ENCODE results near the gene SFXN3. TPM values are rescaled to one million over a fixed set of nuclear protein-coding genes. Genes with fewer than 3 reads are reported as not detected.

The SFXN3 gene
- total RNA-seq, 3 donors from 2014 or later (not counting 1 experiment from before 2014, with no cell fraction given), result 59.7 to 74.5 (median 68.9) TPM

DNA sequence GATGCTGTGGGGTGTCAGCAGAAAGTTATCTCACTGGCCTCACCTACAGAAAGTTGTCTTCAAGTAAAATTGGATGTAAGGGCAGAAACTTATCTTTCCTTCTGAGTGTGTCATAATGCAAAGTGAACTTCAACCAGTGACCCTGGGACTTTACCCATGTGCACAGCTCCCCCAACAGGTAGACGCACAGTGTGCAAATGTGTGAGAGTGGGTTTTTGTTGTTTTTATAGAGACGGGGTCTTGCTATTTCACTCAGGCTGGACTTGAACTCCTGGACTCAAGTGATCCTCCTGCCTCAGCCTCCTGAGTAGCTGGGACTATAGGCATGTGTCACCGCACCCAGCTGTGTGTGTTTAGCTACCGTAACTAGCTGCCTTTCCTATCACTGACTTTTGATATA lies 24.4 kb downstream of the SFXN3 start:
- Mint-ChIP-seq H3K27me3 (ENCODE audit: low read depth in 2 of 2) (peaks cover 7 to 9% of the 10 kb centered on the region in 2 donors), H3K36me3 (no peaks in the 10 kb centered on the region), H3K9me3 (no peaks in the 10 kb centered on the region), H3K4me3 (no peak overlapping the region), H3K27ac (no peak overlapping the region), H3K4me1 (peaks cover 16 to 17% of the 10 kb centered on the region in 2 donors)
- Histone ChIP-seq H3K9me3 (ENCODE audit: control insufficient read depth, insufficient read depth, low read length) (no peaks in the 10 kb centered on the region), H3K36me3 (ENCODE audit: control insufficient read depth, insufficient read depth, low read length) (no peaks in the 10 kb centered on the region), H3K4me1 (ENCODE audit: control insufficient read depth, insufficient read depth, low read length) (peaks cover 9% of the 10 kb centered on the region), H3K4me3 (ENCODE audit: low read length) (no peak overlapping the region), H3K27ac (ENCODE audit: low read length) (no peak overlapping the region), H3K27me3 (ENCODE audit: control insufficient read depth, insufficient read depth, low read length) (peaks cover 6% of the 10 kb centered on the region)
- 90% methylated on average over 2 of the region's 4 CpGs for WGBS (ENCODE audit: insufficient coverage)
- TF ChIP-seq, protein P1, sequence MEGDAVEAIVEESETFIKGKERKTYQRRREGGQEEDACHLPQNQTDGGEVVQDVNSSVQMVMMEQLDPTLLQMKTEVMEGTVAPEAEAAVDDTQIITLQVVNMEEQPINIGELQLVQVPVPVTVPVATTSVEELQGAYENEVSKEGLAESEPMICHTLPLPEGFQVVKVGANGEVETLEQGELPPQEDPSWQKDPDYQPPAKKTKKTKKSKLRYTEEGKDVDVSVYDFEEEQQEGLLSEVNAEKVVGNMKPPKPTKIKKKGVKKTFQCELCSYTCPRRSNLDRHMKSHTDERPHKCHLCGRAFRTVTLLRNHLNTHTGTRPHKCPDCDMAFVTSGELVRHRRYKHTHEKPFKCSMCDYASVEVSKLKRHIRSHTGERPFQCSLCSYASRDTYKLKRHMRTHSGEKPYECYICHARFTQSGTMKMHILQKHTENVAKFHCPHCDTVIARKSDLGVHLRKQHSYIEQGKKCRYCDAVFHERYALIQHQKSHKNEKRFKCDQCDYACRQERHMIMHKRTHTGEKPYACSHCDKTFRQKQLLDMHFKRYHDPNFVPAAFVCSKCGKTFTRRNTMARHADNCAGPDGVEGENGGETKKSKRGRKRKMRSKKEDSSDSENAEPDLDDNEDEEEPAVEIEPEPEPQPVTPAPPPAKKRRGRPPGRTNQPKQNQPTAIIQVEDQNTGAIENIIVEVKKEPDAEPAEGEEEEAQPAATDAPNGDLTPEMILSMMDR (IDR thresholded peaks at IDR 0.05), result no peak
- DNase-seq (no peak), ATAC-seq (no peak)
- intact Hi-C loops (cut with micrococcal nuclease), result no loop called here

DNA sequence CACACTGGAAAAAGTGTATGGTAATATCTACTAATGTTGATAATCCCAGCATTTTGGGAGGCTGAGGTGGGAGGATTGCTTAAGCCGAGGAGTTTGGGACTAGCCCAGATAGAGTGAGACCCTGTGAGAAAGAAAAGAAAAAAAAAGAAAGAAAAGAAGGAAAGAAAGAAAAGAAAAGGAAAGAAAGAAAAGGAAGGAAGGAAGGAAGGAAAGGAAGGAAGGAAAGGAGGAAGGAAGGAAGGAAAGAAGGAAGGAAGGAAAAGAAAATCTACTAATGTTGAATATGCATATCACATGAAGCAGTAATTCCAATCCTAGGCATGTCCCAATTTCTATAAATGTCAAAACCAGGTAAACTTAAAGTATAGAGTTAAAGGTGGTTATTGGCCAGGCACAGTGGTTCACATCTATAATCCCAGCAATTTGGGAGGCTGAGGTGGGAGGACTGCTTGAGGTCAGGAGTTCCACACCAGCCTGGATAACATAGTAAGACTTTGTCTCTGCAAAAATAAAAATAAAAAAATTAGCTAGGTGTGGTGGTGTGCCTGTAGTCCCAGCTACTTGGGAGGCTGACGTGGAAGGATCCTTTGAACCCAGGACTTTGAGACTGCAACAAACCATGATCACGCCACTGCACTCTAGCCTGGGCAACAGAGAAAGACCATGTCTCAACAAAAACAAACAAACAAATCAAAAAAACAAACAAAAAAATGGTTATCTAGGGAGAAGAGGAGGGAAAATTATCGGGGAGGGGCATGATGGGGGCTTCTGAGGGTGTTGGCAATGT lies 25.5 kb downstream of the SFXN3 start:
- 100% methylated on average over 3 of the region's 4 CpGs for WGBS (ENCODE audit: insufficient coverage)
- TF ChIP-seq, protein P1 (IDR thresholded peaks at IDR 0.05), result no peak
- Mint-ChIP-seq H3K4me1 (peaks cover 12 to 16% of the 10 kb centered on the region in 2 donors), H3K36me3 (no peaks in the 10 kb centered on the region), H3K27ac (no peak overlapping the region), H3K27me3 (ENCODE audit: low read depth in 2 of 2) (no peaks in the 10 kb centered on the region), H3K4me3 (no peak overlapping the region), H3K9me3 (no peaks in the 10 kb centered on the region)
- intact Hi-C loops (cut with micrococcal nuclease), result no loop called here
- no peaks in the 10 kb centered on the region for H3K27me3 ChIP-seq (ENCODE audit: control insufficient read depth, insufficient read depth, low read length)
- no peaks in the 10 kb centered on the region for H3K9me3 ChIP-seq (ENCODE audit: control insufficient read depth, insufficient read depth, low read length)
- DNase-seq, result no peak
- no peak for ATAC-seq
- H3K36me3 ChIP-seq (ENCODE audit: control insufficient read depth, insufficient read depth, low read length), result no peaks in the 10 kb centered on the region
- H3K4me3 ChIP-seq (ENCODE audit: low read length), result no peak overlapping the region
- H3K27ac ChIP-seq (ENCODE audit: low read length), result no peak overlapping the region
- peaks cover 14% of the 10 kb centered on the region for H3K4me1 ChIP-seq (ENCODE audit: control insufficient read depth, insufficient read depth, low read length)

DNA sequence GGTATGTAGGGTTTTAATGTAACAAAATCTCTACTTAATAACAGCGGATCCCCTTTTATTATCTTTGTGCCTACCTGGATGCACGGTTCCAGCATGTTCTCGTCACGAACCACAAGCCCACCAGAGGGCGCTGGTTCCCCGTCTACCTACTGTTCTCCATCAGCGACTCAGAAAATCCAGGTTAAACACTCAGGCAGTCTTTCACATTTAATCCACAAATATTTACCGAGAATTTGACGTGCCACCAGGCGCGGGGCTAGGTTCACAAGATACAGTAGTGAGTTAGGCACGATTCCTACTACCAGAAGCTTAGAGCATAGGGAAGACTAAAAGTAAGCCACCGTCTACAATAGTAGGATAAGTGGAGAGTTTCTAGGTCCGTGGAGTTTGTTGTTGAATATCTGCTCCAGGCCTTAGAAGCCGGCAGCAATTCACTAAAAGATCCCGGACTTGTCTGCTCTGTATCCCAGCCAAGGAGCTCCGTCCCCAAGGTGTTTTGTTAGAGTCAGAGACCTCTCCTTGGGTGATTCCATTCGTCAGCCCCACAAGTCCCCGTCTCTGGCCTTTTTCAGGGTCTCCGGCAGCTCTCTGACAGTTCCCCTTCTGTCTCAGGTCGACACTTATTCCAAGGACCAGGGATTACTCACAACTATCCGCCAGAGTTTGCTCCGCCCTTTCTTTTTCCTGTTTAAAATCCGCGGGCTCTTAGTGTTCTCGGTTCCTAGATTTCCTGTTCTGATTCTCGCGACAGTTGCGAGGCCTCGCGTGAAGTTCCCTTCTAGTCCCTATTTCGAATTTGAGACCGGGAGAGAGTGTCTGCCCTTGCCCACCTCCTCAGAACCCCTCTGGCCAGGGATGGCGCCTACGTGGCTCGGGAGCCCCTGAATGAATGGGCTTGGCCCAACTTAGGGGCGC lies 29.3 kb downstream of the SFXN3 start:
- Mint-ChIP-seq H3K4me3 (peak overlapping the region; percentile 97), H3K36me3 (no peaks in the 10 kb centered on the region), H3K27me3 (ENCODE audit: low read depth in 2 of 2) (peaks cover 16% of the 10 kb centered on the region in 2 donors), H3K4me1 (peaks cover 25 to 37% of the 10 kb centered on the region in 2 donors), H3K9me3 (no peaks in the 10 kb centered on the region), H3K27ac (peak overlapping the region; percentile 86 to 96)
- Histone ChIP-seq H3K9me3 (ENCODE audit: control insufficient read depth, insufficient read depth, low read length) (no peaks in the 10 kb centered on the region), H3K27ac (ENCODE audit: low read length) (peak overlapping the region; percentile 81), H3K27me3 (ENCODE audit: control insufficient read depth, insufficient read depth, low read length) (peaks cover 22% of the 10 kb centered on the region), H3K4me1 (ENCODE audit: control insufficient read depth, insufficient read depth, low read length) (peaks cover 36% of the 10 kb centered on the region), H3K4me3 (ENCODE audit: low read length) (peak overlapping the region; percentile 82), H3K36me3 (ENCODE audit: control insufficient read depth, insufficient read depth, low read length) (no peaks in the 10 kb centered on the region)
- TF ChIP-seq, protein P1 (IDR thresholded peaks at IDR 0.05), result peak; percentile 98
- intact Hi-C loops (cut with micrococcal nuclease), result loop anchor here (1.0 to 2.0 kb wide), 3 partner anchors 8 to 147 kb away; partner anchors contain the start of gene SLF2
- peak; percentile 92 to 94 for DNase-seq
- under 1% methylated on average over 37 of the region's 37 CpGs for WGBS (ENCODE audit: insufficient coverage)
- ATAC-seq, result peak; percentile 65 to 82 (median 71)
